SK-N-MC (cell line): ENCODE results near the gene GRIA1.

Experiments used
- DNase-seq: peaks from one replicate; pipeline ENCODE4 v3.0.0-alpha.2; 2011; ENCODE audit warnings: low read depth, low spot score
- H3K27ac ChIP-seq: fragments of 200-600 bp; sonication (generic); 2 replicates; pipeline ENCODE4 v1.5.1; 2016; ENCODE audit warnings: mixed run types
- H3K36me3 ChIP-seq: fragments of 200-600 bp; sonication (generic); 2 replicates; pipeline ENCODE4 v1.6.1; 2017; ENCODE audit warnings: antibody characterized with exemption, low read length, mixed read lengths; ENCODE audit not compliant: insufficient read depth
- H3K4me3 ChIP-seq: fragments of 200-600 bp; sonication (generic); 2 replicates; pipeline ENCODE4 v1.5.1; 2016
- H3K9ac ChIP-seq: fragments of 200-600 bp; sonication (generic); 2 replicates; pipeline ENCODE4 v1.8.0; 2017; ENCODE audit warnings: mixed run types, mixed read lengths; ENCODE audit not compliant: insufficient read length
- H3K9me3 ChIP-seq: fragments of 200-600 bp; sonication (generic); 2 replicates; pipeline ENCODE4 v1.6.1; 2017; ENCODE audit warnings: low read depth, mild to moderate bottlenecking, antibody characterized with exemption, low read length, moderate library complexity, mixed read lengths
- EZH2 ChIP-seq: fragments of 200-600 bp; sonication (generic); IDR thresholded peaks from one replicate; pipeline ENCODE4 v1.6.1; 2017; ENCODE audit warnings: antibody characterized with exemption
- FOXP2 ChIP-seq: optimal IDR thresholded peaks from 2 replicates; pipeline ENCODE3; 2011; ENCODE audit warnings: mild to moderate bottlenecking, moderate library complexity; ENCODE audit not compliant: insufficient read depth; ENCODE audit errors: extremely low read length, control extremely low read depth
- POLR2AphosphoS5 ChIP-seq: IDR thresholded peaks from 2 replicates; pipeline ENCODE4 v1.6.1; 2012; ENCODE audit warnings: mild to moderate bottlenecking, low read depth, low read length, borderline replicate concordance

Gene GRIA1

DNA sequence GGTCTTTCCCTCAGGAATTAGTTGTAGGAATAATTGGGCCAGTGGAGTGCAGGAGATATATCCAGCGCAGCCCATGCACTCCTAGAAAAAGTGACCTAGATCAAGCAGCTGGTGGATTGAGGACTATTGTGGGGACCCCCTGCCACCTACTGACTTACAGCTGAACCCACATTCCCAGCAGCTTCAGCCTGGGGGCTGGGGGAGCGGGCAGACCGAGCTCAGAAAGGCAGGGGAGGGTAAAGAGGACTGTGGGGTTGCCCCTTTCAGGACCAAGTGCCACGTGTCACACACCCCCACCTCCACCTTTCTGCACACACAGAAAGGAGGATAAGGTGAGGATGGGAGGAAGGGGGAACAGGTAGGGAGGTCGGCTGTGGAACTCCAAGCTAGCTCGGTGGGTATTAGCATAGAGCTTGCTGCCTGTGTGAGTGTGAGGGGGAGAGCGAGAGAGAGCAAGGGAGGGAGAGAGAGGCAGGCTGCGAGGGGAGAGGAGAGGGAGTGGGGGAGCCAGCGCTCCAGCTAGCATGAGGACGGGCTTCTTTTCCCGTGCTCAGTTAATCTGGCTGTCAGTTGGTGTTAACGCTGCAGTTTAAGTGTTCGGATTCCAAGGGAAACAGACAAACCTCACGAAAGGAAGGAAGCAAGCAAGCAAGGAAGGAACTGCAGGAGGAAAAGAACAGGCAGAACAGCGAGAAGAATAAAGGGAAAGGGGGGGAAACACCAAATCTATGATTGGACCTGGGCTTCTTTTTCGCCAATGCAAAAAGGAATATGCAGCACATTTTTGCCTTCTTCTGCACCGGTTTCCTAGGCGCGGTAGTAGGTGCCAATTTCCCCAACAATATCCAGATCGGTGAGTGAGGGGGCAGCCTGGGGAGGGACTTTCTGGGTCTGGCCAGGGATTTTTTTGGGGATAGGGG lies at the start of gene GRIA1:
Gene GRIA1 (plus strand): TSS at position 553 of the 920 bp plus-strand sequence.
- TF ChIP-seq EZH2 (no peak), POLR2AphosphoS5 (no peak), FOXP2 (no peak)
- Histone ChIP-seq H3K9me3 (no peaks in the 10 kb centered on the region), H3K9ac (no peak within 1 kb of the TSS), H3K36me3 (no peaks in the 10 kb centered on the region), H3K4me3 (no peak within 1 kb of the TSS), H3K27ac (no peak within 1 kb of the TSS)
- no peak for DNase-seq

- no peaks in the 10 kb centered on the region for H3K9me3 ChIP-seq
- H3K4me3 ChIP-seq = no peak overlapping the region
- no peak overlapping the region for H3K27ac ChIP-seq
- TF ChIP-seq FOXP2 = no peak
- no peak for TF ChIP-seq EZH2
- no peak for TF ChIP-seq POLR2AphosphoS5
- H3K36me3 ChIP-seq = no peaks in the 10 kb centered on the region
- no peak overlapping the region for H3K9ac ChIP-seq
- DNase-seq = no peak
Measured at GRCh38 chr5:153445875-153446579, 44.4 kb upstream of the GRIA1 start.

- no peak overlapping the region for H3K27ac ChIP-seq
- no peak overlapping the region for H3K4me3 ChIP-seq
- no peak for TF ChIP-seq EZH2
- TF ChIP-seq FOXP2 = no peak
- no peak for TF ChIP-seq POLR2AphosphoS5
- no peak for DNase-seq
- no peaks in the 10 kb centered on the region for H3K36me3 ChIP-seq
- no peak overlapping the region for H3K9ac ChIP-seq
- no peaks in the 10 kb centered on the region for H3K9me3 ChIP-seq
Measured at GRCh38 chr5:153447534-153447933, 42.9 kb upstream of the GRIA1 start.

DNA sequence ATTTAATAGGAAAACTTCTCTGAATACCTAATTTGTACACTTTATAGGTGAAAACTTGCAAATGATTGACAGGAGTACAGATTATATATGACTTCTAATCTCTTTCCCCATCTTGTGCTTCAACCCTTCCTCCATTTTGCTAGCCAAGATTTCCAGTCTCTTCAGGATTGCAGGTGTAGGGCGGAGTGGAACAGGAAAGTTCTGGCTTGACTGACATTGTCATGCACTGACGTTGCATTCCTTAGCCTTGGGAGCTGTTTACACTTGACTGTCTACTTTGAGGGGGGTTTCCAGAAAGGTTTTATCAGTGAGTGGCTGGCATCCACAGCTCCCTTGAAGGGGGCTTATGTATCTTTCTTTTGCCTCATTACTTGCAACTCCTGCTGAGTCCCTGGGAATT lies 34.1 kb upstream of the GRIA1 start:
- Histone ChIP-seq H3K27ac (no peak overlapping the region), H3K4me3 (no peak overlapping the region), H3K9me3 (no peaks in the 10 kb centered on the region), H3K9ac (no peak overlapping the region), H3K36me3 (no peaks in the 10 kb centered on the region)
- TF ChIP-seq FOXP2 = no peak
- TF ChIP-seq EZH2 = no peak
- no peak for DNase-seq

DNA sequence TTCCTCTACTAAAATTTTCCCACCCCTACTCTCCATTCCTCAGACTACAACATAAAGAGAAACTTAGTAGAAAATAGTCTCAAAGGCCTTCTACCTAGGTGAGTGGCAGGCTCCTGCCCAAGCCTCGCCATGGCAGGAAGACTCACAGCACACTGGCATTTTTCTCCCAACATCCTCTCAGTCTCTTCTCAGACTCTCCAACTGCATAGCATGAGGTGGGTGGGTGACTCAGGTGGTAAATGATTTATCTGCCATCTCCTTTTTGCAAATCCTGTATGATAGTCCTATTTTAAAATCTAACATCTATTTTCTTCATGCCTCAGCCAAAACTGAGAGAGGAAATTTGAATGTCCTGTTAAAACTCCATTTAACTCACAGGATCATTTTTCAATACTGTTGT lies 33.5 kb upstream of the GRIA1 start:
- Histone ChIP-seq H3K27ac (no peak overlapping the region), H3K4me3 (no peak overlapping the region), H3K9ac (no peak overlapping the region), H3K9me3 (no peaks in the 10 kb centered on the region), H3K36me3 (no peaks in the 10 kb centered on the region)
- no peak for TF ChIP-seq POLR2AphosphoS5
- no peak for TF ChIP-seq FOXP2
- TF ChIP-seq EZH2 = no peak
- DNase-seq = no peak

- no peak overlapping the region for H3K4me3 ChIP-seq
- no peaks in the 10 kb centered on the region for H3K36me3 ChIP-seq
- no peak for DNase-seq
- no peak overlapping the region for H3K27ac ChIP-seq
- no peak for TF ChIP-seq FOXP2
- TF ChIP-seq EZH2 = no peak
- no peak for TF ChIP-seq POLR2AphosphoS5
- no peak overlapping the region for H3K9ac ChIP-seq
- H3K9me3 ChIP-seq = no peaks in the 10 kb centered on the region
Measured at GRCh38 chr5:153458268-153458667, 32.2 kb upstream of the GRIA1 start.

GRCh38 chr5:153459051-153459743 lies 31.3 kb upstream of the GRIA1 start:
- H3K4me3 ChIP-seq = no peak overlapping the region
- no peak overlapping the region for H3K27ac ChIP-seq
- H3K36me3 ChIP-seq = no peaks in the 10 kb centered on the region
- no peak for DNase-seq
- no peak overlapping the region for H3K9ac ChIP-seq
- H3K9me3 ChIP-seq = no peaks in the 10 kb centered on the region
- TF ChIP-seq EZH2 = no peak
- TF ChIP-seq POLR2AphosphoS5 = no peak
- TF ChIP-seq FOXP2 = no peak

DNA sequence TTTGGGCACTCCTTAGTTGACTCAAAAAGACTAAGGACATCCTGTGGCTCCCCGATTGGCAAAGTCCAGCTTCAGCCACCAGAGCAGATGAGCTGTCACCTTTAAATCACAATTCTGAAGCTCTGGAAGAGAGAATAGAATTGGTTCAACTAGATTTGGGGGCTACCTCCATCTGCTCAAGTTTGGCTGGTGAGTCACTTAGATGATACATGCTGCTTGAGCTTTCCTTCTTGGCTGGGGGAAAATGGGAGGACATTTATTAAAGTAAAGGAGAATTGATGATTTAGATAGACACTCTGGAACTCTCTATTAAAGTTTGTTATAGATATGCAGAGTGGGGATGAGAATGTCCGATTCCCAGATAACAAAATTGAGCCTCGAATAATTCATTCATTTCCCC lies 30.0 kb upstream of the GRIA1 start:
- Histone ChIP-seq H3K27ac (no peak overlapping the region), H3K9ac (no peak overlapping the region), H3K4me3 (no peak overlapping the region), H3K9me3 (no peaks in the 10 kb centered on the region), H3K36me3 (no peaks in the 10 kb centered on the region)
- TF ChIP-seq FOXP2 (no peak), POLR2AphosphoS5 (no peak), EZH2 (no peak)
- no peak for DNase-seq
